GM21576 (cell line): Measurements from ENCODE around the gene C3orf18.
"Not testable (repeated sequence)": the region's sequence is repeated elsewhere in the genome, so short reads cannot be mapped to it uniquely, and the experiment has no call there.

Experiments
- ATAC-seq: cut with Tn5 transposase; IDR thresholded peaks from one replicate; pipeline ENCODE4 v1.9.1; 2021; ENCODE audit warnings: mild to moderate bottlenecking, moderate library complexity; ENCODE audit not compliant: unreplicated experiment

The C3orf18 gene

GRCh38 chr3:50525191-50525910 lies 42.2 kb downstream of the C3orf18 start:
- no peak for ATAC-seq

- no peak for ATAC-seq
These were observed 42.8 kb downstream of the C3orf18 start for GRCh38 chr3:50524746-50525145.

GRCh38 chr3:50523279-50523811 lies 44.2 kb downstream of the C3orf18 start:
- no peak for ATAC-seq

GRCh38 chr3:50521572-50521971 lies 46.0 kb downstream of the C3orf18 start:
- ATAC-seq: no peak

- no peak for ATAC-seq
These were observed 46.7 kb downstream of the C3orf18 start for GRCh38 chr3:50520849-50521248.

GRCh38 chr3:50519471-50520089 lies 48.0 kb downstream of the C3orf18 start:
- no peak for ATAC-seq

GRCh38 chr3:50518436-50518835 lies 49.1 kb downstream of the C3orf18 start:
- ATAC-seq: no peak

GRCh38 chr3:50517721-50518206 lies 49.8 kb downstream of the C3orf18 start:
- no peak for ATAC-seq

GRCh38 chr3:50516440-50516871 lies 51.1 kb downstream of the C3orf18 start:
- ATAC-seq: no peak

GRCh38 chr3:50515565-50516439 lies 51.7 kb downstream of the C3orf18 start:
- ATAC-seq: no peak

GRCh38 chr3:50512908-50513307 lies 54.6 kb downstream of the C3orf18 start:
- ATAC-seq: not testable (repeated sequence)

GRCh38 chr3:50512131-50512530 lies 55.4 kb downstream of the C3orf18 start:
- no peak for ATAC-seq

GRCh38 chr3:50510325-50510724 lies 57.2 kb downstream of the C3orf18 start:
- no peak for ATAC-seq

GRCh38 chr3:50509715-50510114 lies 57.8 kb downstream of the C3orf18 start:
- no peak for ATAC-seq

- no peak for ATAC-seq
These were observed 58.7 kb downstream of the C3orf18 start for GRCh38 chr3:50508821-50509220.
